CD4-positive, alpha-beta T cell treated with Interleukin-6 for 4 hours (primary cell): ENCODE results near the gene GNAI3.

Source experiments
- DNase-seq: peaks from one replicate; pipeline ENCODE4 v3.0.0-alpha.2; 2020; ENCODE audit warnings: mixed read lengths

The GNAI3 gene

GRCh38 chr1:109527098-109527811 is 21.2 kb upstream of the GNAI3 start:
- DNase-seq = no peak

- DNase-seq = no peak
Measured at GRCh38 chr1:109527846-109528695, 20.3 kb upstream of the GNAI3 start.

GRCh38 chr1:109528712-109529111 is 19.7 kb upstream of the GNAI3 start:
- DNase-seq = no peak

GRCh38 chr1:109529881-109530456 is 18.4 kb upstream of the GNAI3 start:
- DNase-seq = no peak

- DNase-seq = no peak
Measured at GRCh38 chr1:109530457-109531087, 17.8 kb upstream of the GNAI3 start.

- DNase-seq = no peak
Measured at GRCh38 chr1:109531380-109531779, 17.0 kb upstream of the GNAI3 start.

GRCh38 chr1:109531826-109532364 is 16.5 kb upstream of the GNAI3 start:
- no peak for DNase-seq

GRCh38 chr1:109532365-109533136 is 15.9 kb upstream of the GNAI3 start:
- DNase-seq = peak; percentile 93

GRCh38 chr1:109534307-109534858 is 14.0 kb upstream of the GNAI3 start:
- no peak for DNase-seq

GRCh38 chr1:109535481-109535880 is 12.9 kb upstream of the GNAI3 start:
- DNase-seq = no peak

- no peak for DNase-seq
Measured at GRCh38 chr1:109535971-109536491, 12.4 kb upstream of the GNAI3 start.

GRCh38 chr1:109537450-109538178 is 10.8 kb upstream of the GNAI3 start:
- no peak for DNase-seq

GRCh38 chr1:109538827-109539555 is 9.4 kb upstream of the GNAI3 start:
- DNase-seq = no peak

- DNase-seq = no peak
Measured at GRCh38 chr1:109539676-109540075, 8.7 kb upstream of the GNAI3 start, which contains the start of gene GPR61. Gene GPR61 (plus strand): TSS chr1:109539872. CDS start chr1:109543023, 3,151 bp downstream.

GRCh38 chr1:109541102-109541501 is 7.3 kb upstream of the GNAI3 start:
- no peak for DNase-seq

GRCh38 chr1:109542657-109543056 is 5.8 kb upstream of the GNAI3 start:
- DNase-seq = no peak

GRCh38 chr1:109543283-109543987 is 5.0 kb upstream of the GNAI3 start:
- no peak for DNase-seq

GRCh38 chr1:109543988-109544735 is 4.3 kb upstream of the GNAI3 start:
- DNase-seq = no peak
